CMK (cell line): ENCODE results near the gene LPAR1.

Source experiments
- DNase-seq: peaks from one replicate; pipeline ENCODE4 v3.0.0-alpha.2; 2010; ENCODE audit warnings: low read depth

Gene LPAR1

DNA sequence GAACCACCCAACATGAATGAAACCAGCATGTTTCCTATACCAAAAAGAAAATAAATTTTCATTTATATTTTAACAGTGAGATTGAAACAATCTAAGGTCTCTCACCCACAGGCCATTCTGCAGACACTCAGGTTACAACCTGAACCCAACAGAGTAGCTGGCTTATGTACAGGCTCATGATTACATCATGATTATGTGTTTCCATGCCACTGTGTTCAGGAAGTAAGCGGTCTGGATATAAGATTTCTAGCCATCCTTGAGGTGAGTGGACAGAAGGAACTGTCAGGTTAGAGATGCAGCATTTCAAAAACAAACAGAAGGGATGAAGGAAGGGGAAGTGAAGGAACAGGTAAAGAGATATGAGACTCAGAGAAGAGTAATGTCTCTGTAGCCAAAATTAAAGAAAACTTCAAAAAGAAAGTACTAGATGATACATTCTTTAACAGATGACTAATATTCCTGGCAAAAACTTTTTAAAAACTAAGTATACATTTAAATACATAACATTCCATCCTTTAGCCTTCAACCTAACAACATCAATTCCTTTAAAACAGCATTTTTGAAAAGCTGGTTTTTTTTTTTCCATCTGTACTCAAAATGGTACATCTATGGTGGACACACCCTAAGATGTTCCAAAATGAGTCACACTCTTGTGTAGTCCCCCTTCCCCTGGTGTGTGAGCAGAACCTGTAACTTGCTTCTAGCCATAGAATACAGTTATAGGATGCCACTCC lies 119.8 kb downstream of the LPAR1 start:
- DNase-seq, result no peak

DNA sequence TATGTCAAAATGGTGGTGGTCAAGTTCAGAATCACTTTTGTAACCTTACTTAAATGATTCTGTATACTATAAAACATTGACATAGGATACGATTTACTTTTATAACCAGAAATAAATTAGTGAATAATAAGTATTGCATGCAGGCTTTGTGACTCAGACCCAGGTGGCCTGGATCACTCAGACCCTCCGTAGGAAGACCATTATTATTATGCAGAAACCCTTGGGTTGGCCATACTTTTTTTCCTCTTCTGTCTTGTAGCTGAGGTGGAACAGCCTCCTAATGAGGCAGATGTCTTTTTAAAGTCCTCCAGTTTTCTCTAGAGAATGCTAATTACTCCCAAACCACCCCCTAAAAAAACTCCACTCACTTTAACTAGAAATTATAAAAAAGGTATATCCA lies 121.9 kb downstream of the LPAR1 start:
- no peak for DNase-seq

DNA sequence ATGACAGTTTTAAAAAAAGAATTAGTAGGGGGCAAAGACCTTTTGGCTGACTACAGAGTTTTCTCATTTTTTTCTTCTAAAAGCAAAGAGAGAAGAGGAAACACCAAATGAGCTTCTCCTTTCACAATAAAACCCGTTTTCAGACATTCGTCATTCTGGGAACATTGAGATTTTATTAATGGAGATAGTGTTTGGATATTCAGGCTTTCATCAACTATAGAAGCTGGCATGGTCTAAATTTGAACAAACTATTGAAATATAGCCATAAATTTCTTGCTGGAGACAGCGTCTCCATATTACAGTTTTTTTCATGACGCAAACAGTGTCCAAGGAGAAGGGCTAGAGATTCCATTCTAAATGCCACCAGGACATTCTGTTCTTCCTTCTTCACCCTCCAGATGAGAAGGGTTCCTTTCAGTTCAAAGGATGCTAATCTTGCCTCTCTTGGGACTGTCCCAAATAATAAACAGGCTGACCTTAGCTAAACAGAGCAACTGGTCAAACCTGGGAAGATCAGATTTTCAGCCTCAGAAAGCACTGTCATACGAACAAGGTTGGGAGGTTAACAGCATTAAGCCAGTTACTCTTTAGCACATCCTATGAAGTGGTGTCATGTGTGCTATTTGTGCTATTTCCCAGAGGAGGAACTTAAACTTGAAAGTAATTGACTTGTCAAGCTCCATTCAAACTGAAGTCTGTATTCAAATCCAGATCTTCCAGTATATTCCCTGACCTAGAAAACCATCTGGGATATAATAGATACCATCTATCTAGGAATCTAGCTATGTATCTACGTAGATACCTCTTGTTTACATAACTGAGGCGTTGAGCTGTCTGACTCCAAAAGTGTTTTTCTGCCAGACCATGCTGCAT lies 125.6 kb downstream of the LPAR1 start:
- no peak for DNase-seq

DNA sequence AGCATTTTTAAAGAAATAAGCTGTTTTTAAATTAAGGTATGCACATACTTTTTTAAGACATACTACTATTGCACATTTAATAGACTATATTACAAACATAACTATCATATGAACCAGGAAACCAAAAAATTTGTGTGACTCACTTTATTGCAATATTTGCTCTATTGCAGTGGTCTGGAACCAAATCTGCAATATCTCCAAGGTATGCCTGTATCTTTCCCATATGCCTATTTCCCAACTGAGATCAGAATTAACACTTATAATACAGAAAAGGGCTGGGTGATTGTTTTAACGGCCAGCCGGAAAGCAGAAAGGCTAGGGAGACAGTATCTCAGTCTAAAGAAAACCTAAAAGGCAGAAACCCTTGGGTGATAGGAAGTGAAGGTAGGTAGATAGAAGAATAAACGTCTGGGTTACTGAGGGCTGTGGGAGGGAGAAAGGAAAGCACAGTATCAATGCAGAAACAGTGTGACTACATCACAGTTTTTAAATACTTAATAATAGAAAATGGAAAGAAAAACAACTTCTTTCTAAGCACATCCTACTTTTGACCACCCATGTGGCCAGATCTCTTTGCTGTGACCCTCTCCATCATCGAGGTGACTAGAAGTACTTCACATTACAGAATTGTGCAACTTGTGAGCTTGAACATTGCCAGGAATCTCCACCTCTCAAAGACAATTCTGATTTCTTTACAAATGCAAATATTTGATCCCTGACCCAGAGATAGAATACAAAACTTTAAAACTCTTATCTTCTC lies 126.4 kb downstream of the LPAR1 start:
- no peak for DNase-seq

DNA sequence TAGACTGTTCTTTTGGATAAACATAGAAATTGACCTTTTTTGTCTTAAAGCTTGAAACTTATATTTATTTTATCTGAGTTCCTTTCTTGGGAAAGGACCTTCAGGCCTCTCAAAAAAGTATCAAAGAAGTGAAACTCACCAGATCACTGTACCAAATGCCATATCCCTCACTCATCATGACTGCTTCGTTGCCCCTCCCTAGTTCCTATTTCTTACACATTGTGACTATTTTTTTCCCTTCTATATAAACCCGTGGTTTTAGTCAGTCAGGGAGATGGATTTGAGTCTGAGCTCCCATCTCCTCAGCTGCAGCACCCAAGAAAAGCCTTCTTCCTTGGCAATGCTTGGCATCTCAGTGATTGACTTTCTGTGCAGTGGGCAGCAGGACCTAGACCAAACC lies 129.4 kb downstream of the LPAR1 start:
- DNase-seq, result no peak

DNA sequence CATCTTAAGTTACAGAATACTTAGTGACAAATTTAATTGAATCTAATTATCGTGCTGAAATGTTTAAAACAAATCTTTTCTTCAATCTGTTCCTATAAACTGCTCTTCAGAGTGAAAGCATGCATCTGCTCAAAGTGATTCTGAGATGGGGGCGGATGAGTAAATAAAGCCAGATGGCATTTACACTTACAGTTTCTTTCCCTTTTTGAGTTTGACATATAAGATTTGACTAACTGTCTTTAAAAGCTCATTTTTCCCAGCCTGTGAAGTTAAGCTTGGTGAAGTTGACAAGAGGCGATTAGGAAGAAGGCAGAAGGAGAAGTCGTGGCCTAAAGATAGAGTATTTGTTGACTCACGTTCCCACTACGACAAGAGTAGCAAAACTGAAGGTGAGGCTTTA lies 137.4 kb downstream of the LPAR1 start:
- no peak for DNase-seq

DNA sequence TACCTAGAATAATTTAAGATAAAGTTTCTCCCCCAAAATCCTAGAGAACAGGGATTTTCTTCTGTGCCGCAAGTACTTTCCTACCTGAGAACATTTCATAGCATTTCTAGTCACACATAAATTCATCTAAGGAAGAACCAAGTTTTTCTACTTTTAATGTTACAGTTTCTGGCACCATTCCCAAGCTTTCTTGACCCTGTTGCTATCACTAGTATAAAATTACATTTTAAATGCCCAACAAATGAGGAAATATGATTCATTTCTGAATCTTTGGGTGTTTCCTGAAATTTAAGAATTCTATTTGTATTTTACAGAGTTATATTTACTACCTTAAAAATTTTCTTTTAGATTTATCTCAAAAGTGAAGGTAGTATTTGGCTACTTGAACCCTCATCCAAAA lies 137.8 kb downstream of the LPAR1 start:
- DNase-seq, result no peak

DNA sequence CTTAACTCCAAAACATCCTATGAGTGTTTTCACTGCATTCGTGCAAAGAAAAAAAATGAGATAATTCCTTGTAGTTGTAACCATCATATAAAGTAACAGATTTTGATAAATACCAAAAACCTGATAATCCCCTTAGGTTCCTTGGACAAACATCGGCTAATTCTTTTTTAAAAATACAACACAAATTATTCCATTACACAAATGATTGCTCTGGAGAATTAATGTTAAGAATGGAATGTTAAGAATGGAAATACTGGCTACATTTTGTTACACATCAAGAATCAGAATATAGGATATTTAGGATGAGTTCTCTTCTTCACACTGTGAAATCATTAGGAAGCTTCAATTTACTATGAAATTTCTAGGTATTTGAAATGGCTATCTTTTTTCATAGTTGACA lies 139.4 kb downstream of the LPAR1 start:
- no peak for DNase-seq

DNA sequence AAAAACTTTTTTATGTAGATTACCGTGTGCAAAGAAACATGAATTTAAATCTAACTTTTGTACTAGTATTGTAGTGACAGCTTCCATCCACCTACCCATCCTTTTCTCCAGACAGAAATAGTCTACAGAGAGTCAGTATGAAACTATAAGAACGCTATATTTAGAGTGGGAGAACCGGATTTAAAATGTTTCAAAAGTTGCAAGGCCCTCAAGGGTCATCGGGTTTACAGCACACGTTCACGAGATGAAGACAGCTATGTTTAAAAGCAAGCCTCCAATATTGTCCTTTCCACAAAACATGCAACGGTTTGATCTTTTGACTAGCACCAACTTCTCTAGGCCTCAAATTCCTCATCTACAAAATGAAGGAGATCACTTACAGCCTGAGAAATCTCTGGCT lies 139.9 kb downstream of the LPAR1 start:
- no peak for DNase-seq

DNA sequence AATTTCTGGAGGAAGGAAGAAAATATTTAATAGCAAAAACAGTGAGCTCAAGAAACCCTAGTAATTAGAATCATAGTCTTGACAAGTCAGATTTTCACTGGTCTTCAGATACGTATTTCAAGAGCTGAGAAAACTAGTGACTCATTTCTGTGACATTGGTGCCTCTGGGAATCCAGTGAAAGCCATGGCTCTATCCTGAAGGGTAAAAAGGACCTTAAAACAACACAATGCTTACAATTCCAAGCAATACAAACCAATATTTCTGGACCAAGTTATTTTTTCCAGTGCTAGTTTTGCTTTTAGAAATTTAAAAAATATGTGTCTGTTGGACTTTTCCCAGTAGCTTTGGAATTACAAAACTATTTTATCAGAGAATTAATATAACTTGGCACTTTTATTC lies 140.3 kb downstream of the LPAR1 start:
- DNase-seq, result no peak

DNA sequence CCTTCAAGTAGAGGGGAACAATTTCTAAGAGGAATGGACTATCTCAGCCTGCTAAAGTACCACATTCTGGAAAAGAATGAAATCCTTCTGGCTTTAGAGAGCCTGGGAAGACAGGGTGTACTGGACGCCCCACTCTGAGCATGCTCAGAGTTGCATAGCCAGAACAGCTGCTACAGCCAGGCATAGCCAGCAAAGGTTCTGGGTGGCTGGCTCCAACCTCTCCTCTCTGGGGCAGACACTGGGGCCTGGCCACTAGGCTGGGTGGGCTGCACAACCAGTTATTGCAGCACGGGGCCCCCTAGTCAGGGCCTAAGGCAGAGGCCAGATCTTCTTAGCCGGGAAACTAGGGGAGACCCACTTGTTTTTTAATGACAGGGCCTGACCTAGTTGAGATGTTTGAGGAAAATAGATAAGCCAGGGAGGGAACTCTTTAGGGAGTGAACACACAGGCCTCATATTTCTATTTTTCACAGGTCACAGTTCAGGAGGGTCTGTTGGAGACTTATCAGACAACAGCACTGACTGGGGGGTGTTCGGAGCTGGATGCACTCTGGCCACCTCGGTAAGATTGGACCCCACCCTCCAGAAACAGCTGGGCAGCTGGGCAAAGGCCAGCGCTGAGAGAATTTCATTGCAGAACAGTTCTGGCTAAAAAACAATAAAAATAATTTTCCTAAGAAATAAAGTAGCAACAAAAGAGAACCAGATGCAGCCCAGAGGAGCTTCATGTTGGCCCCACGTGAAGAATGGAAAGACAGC lies 142.9 kb downstream of the LPAR1 start:
- no peak for DNase-seq

DNA sequence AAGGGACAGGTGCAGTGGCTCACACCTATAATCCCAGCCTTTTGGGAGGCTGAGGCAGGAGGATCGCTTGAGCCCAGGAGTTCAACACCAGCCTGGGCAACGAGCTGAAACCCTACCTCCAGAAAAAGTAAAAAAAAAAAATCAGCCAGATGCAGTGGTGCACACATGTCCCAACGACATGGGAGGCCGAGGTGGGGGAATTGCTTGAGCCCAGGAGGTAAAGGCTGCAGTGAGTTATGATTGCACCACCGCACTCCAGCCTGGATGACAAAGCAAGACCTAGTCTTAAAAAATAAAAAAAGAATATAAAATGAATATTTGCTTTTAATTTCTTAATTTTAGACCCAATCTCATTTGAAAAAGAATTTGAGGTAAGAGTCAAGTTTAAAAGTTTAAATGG lies 143.5 kb downstream of the LPAR1 start:
- no peak for DNase-seq

DNA sequence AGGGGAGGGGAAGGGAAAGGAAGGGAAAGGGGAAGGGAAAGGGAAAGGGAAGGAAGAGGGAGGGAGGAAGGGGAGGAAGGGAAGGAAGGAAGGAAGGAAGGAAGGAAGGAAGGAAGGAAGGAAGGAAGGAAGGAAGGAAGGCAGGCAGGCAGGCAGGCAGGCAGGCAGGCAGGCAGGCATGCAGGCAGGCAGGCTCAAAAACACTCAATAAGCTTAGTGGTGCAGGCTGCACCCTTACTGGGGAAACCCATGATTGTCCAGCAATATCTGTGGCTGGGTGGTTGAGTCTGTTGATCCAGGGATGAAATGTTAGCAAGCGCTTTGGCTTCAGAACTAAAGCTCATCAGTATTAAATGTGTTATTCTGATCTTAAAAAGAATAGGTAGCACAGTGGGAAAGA lies 145.6 kb downstream of the LPAR1 start:
- no peak for DNase-seq

DNA sequence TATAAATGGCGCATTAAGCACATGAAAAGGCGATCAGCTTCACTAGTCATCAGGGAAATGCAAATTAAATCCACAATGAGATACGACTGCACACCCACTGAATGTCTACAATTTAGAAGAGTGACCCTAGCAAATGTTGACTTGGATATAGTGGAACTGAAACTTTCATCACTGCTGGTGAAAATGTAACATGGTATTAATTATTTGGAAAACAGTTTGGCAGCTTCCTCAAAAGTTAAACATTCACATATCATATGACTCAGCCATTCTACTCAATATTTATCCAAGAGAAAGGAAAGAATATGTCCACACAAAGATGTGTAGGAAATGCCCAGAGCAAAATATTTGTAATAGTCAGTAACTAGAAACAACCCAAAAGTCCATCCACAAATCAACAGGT lies 146.5 kb downstream of the LPAR1 start:
- no peak for DNase-seq

DNA sequence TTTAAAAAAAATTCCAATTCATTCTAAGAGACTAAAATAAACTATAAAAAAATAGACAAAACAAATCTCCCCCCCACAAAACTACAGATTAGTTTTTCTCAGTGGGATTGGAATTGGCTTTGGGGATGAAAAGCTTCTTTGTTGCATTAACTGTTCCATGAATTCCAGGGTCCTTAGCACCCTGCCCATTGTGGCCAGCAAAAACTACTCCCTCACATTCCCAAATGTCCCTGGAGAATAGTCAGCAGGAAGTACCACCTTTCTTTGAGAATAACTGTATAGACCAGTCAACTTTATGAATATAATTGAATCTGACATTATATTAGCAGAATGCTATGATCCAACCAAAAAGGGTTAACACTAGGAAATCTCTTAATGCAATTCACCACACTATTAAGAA lies 147.9 kb downstream of the LPAR1 start:
- no peak for DNase-seq

DNA sequence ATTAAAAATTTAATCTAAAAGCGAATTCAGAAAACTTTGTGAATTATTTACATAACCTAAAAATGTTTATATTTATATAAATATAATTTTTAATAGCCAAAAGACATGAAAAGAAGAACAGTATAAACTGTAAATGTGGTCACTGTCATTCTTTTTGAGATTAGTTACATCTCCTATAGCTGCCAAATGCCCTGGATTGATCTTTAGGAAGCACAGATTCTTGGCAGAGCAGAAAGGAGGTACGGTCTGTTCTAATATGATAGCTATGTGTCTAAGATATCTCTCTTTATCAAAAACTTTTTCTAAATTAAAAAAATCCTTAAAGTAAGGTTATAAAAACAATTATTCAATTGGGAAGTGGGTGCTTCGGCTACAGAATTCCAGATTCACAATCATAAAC lies 151.0 kb downstream of the LPAR1 start:
- DNase-seq, result no peak

DNA sequence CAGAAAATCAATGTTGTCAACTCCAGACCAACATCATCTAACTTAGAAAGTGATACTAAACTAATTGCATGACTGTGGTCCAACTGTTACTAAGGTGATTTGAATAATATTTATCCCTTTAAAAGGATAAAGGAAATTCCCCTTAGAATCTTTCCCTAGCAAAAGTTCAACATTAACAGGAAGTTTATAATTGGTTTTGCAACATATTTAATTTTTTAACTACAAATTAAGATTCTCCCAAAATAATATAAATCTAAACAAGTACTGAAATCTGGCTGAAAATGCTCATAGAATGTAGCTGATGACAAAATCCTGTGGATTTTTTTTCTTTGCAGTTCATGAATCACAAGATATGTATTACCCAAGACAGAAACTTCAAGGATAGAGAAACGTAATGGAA lies 151.4 kb downstream of the LPAR1 start:
- no peak for DNase-seq

DNA sequence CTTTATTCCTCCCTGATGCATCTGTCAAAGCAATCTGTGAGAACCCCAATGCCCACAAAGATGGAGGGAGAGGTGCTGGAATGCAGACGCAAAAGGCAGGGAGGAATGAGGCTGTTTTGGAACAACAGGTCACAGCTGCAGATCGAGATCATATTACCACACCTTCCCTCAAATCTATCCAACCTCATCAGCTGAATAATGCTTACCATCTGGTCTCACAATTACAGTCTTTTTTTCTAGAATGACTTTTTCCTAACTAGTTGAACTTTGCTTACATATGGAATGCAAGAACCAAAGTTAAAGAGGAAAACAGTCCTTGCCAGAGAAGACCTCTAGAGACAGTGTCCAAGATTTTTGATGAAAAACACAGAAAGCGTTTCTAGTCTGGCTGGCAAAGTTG lies 158.1 kb downstream of the LPAR1 start:
- DNase-seq, result no peak

DNA sequence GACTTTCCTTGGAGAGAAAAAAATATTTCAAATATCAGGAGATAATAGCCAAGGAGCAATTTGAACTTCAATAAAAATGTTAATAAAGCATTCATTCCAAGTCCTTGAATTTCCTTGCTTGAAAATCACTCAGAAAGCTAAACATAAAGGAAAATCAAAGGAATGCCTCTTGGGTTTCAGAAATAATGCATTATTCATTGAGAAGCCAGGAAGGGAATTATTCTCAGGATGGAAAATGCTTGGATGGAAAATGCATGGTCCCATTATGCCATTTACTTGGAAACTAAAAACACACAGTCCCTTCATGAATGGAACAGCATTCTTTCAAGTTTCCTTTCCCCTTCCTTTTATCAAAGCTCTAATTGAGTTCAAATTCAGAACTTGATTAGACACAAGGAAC lies 160.9 kb downstream of the LPAR1 start:
- DNase-seq, result no peak

DNA sequence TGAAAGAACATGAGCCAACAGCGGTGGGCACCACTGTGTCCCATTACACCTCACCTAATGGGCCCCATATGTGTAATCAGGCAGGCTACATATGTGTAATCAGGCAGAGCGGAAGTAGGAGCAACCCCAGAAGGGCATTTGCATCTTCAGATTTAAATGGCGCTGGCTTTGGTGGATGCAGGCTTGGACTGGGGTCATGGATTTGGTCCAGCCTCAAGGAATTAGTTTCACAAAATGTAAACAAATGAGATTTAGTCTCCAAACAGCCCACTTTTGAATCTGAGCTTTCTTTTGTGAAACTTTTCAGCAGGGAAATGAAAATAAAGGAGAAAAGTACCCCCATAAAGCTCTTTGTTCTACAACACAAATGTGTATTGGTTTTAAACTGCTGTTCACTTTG lies 161.3 kb downstream of the LPAR1 start:
- DNase-seq, result no peak

DNA sequence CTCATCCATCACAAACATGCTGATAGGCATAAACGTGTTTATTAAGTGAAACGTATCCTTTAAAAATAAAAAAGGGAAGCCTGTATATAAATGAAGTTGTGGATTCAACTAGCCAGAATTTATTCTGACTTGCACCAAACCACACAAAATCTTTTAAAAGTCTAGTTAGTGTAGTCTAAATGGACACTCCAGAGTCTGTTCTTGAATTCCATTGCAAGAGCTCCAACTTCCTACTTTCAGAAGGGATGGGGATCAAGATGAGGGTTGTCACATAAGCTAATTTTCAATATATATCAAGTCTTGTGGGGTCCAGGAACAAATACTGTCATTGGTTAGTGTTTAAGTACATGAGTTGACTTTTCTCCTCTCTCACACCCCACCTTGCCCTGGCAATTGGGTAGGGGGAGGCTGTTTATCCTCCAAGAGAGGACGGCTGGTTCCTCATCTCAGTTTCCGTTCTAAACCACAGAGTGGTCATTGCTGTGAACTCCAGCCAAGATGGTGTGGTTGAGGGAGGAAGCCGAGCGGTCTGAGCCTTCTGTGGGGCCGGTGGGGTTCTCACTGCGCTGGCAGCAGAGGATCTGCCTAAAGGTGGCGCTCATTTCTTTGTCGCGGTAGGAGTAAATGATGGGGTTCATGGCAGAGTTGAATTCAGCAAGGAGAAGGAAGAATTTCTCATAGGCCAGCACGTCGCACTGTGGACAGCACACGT lies 163.2 kb downstream of the LPAR1 start:
- DNase-seq, result peak; percentile 89

DNA sequence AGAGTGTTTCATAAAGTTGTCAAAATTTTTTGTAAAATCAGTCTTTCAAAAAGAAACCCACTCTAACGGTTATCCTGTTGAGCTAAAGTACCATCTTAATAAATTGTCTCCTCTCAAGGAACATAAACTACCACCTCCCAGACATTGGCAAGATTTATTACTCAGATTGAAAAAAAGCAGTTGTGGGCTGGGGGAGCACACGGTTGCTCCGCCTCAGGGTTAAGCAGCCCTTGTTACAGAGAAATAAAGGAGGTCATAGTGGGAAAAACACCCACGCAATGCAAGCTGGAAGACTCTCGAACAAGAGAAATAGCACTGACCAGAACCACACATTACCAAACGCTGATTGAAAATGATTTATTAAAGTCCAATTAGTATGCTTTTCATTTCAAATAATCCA lies 165.3 kb downstream of the LPAR1 start:
- no peak for DNase-seq
